CD4-positive, alpha-beta T cell treated with Interleukin-12 subunit alpha and Interleukin-12 subunit beta, for 1 hour (primary cell): Measurements from ENCODE around the gene THADA.
A peak's percentile ranks its signal among the peaks of the same experiment; 100 is the strongest.
"Not testable (repeated sequence)": the region's sequence is repeated elsewhere in the genome, so short reads cannot be mapped to it uniquely, and the experiment has no call there.

ENCODE experiments used
- DNase-seq: peaks from one replicate; pipeline ENCODE4 v3.0.0-alpha.2; 2020

THADA gene

DNA sequence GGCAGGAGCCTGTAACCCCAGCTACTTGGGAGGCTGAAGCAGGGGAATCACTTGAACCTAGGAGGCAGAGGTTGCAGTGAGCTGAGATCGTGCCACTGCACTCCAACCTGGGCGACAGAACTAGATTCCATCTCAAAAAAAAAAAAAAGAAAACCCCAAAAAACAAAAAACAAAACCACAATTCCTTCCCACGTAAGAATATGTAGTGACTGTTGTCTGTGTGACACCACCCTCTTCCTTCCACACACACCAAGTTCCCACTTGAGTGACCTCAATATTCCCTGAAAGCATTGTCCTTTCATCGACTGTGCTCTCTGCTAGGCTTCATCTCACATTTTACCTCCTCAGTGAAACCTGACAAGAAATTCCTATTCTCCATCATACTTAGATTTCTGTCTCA is 8.8 kb upstream of the THADA start:
- no peak for DNase-seq

DNA sequence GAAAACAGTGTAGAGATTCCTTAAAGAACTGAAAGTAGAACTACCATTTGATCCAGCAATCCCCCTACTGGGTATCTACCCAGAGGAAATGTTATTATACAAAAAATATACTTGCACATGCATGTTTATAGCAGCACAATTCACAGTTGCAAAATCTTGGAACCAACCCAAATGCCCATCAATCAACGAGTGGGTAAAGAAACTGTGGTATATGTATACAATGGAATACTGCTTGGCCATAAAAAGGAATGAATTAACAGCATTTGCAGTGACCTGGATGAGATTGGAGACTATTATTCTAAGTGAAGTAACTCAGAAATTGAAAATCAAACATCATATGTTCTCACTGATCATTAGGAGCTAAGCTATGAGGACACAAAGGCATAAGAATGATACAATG is 4.8 kb upstream of the THADA start:
- not testable (repeated sequence) for DNase-seq

DNA sequence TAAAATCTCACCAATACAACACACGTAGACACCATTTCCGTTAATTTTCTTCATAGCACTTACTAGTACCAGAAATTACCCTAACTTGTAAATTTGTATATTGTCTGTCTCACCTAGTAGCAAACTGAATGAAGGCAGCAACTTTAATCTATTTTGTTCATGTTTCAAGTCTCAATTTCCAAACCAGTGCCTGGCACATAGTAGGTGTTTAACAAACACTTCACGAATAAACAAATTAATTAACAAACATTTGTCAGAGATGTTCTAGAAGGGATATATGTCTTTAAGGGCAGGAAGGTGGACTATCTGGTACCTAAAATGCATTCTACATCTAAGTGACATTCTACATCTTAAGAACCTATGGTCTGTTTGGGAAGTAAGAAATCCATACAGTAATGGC is 963 bp downstream of the THADA start:
- DNase-seq = no peak

DNA sequence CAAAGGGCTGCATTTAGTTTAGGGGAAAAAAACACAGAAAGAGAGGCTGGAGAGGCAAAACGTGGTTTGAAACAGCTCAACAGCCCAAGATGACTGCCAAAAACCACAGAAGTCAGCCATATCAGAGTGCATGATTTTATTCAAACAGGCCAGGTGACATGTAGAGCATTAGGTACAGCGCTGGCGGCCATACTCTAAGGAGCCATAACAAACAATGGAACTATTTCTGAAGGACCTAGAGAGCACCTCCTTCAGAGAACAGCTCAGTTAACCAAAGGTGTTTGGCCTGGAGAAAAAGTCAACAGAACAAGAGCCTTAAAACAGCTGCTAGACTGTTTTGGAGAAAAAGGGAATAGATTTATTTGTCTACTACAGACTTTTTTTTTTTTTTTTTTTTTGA is 2.6 kb downstream of the THADA start:
- DNase-seq = no peak

DNA sequence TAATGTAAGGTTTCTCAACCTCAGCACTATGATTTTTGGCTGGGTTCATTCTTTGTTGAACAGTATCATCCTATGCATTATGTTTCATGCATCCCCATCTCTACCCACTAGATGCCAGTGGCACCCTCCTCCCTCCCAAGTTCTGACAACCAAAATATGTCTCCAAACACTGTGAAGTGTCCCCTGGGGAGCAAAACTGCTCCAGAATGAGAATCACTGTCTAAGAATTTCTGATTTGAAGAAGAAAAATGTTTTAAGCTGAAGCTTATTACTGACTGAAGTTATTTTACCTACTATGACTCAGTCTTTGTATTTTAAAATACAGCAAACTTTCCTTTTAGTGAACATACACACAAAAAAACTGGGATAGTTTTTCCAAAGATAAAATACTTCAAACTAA is 3.4 kb downstream of the THADA start:
- DNase-seq = no peak

DNA sequence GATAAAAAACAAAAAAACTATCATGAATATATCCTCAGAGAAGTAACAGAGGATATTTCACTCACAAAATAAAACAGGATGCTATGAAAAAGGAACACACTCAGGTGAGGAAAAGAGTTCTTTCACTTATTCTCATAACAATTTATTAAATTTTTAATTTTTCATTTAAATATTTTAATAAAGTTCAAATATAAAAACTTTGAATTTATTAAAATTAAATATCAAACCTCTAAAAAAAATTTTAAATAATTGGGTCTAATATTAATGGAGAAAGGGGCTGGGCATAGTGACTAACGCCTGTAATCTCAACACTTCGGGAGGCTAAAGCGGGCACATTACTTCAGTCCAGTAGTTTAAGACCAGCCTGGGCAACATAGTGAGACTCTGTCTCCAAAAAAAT is 10.1 kb downstream of the THADA start:
- no peak for DNase-seq

DNA sequence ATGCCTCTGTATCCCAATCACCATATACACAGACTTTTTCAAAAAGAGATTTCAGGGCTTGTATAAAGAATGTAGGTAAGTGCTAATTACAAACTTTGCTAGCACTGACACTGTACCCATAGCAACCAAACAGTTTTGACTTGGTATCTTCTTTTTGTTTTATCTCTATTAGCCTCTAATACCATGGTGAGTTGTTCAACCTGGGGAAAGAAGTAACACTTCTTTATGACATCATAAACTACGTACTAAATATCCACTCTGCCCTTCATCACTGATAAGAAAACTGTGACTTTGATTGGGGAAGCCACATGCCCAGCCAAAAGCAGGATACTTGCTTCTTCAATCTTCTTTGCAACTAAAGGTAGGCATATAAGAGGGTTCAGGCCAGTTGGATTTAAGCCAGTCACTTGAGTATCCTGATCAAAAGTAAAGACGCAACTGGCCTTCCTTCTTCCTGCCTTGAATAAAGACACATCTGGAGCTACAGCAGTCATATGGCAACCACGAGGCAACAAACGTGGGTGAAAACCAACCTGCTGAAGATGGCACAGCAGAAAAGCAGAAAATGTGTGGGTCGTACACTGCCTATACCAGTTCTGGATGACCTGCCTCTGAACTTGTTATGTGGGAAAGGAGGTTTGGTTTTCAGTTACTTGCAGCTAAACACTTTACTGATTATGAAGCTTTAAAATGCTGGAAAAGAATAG is 16.4 kb downstream of the THADA start:
- DNase-seq = no peak

DNA sequence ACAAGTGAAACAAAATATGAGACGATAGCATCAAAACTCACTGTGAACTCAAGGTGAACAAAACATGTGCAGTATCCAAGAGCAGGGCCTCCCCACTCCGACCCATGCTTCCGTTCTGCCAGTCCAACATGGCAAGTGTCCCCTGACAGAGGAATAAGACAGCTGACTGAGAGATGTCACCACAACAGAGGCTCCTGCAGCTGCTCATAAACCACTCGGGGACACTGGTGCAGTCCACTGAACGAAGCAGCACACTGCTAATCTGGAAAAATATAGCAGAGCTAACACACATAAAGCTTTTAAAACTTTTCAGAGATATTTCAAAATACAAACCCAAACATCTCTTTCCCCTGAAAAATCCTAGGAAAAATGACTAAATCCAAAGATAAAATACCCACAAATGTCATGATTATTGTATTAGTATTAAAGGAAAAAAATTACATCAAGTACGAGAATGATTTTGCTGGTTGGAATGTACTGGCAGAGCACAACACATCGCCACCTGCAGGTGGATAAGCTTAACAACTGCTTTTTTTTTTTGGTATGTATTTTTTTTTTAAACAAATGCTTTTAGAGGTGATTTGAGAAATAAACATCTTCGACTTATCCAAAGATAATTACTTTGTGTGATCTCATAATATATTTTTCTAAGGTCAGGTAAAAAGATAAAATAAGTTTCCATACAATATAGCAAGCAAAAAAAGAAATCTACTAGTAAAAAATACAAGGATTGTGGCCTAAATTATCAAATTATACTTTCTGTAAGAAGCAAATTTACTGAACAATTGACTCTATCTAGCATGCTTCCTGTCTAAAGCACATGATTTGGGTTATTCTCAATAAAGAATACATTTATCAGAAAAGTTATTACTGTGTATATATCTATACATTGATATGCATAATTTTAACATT is 18.6 kb downstream of the THADA start:
- DNase-seq = peak; percentile 51

DNA sequence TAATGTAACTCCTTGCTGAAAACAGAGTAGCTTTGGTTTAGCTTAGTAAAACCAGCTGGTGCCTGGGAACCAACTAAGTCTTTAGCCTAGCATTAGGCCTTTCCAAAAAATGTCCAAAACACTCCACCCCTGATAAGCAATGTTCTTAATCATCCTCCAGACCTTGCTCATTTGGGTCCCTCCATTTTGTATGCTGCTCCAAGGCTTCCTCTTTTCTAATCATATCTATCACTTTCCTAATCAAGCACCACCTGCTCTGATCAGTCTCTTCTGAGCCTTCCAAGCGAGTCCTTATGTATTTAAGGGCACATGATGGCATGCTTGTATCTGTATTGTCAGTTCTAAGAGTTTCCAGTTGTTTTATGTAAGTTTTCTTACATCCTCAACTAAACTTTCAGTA is 23.6 kb downstream of the THADA start:
- no peak for DNase-seq

DNA sequence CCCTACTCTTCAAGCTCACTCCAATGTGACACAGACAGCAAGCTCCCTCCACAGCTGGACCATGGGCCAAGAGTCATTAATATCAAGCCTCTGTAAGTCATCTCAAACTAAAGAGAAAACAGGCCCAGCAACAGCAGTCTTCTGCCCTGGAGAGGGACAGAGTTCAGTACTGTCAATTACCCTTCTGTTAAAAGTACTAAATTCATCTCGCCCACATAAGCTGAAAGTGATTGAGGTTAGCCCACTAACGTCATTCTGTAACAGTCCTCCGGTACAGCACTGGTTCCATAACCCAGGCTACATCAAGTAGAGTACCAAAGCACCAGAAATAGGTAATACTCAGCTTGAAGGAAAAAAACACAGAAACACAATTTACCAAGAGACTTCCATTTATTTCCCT is 25.9 kb downstream of the THADA start:
- no peak for DNase-seq

DNA sequence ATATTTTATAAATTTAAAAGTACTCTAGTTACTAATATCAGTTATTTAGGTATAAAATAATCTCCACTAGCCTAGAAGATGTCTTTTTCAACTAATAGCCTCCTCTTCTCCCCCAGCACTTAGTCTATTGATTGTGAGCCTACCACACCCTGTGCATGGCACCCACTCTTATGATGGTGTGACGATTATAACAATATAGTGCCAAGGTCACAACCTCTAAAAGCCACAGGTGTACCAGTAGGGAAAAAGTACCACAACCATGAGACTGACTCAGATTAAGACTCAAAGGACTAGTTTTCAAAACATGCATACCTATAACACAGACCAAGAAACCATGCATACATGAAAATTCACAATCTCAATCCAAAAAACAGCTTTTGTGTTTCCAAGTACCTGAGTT is 27.6 kb downstream of the THADA start:
- DNase-seq = no peak

DNA sequence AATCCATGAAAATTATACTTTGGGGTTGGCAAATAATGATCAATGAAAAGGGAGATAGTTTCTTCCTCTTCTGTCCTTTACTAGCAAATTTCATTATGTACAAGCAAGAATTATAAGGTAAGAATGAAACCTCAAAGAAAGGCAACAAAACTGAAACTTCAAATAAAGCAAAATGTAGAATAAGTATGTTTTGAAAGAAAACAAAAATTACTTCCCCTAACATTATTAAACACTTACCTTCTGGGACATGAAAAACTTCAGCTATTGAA is 29.4 kb downstream of the THADA start:
- no peak for DNase-seq

DNA sequence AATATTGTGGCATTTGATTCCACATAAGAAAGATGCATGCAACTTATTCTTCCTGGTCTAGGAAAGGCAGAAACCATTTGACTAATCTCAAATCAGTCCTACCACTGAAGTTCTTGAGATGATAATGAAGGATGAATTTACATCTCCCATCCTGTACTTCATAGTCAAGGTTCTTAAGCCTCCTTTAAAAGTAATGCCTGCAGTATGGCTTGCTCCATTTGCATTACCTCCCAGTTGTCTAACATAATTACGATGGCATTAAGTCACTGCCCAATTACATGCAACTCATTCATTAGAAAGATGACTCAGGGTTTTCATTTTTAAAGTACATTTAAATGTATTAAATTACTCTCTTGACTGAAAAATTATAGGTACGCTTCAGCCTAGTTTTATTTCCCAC is 32.2 kb downstream of the THADA start:
- no peak for DNase-seq

DNA sequence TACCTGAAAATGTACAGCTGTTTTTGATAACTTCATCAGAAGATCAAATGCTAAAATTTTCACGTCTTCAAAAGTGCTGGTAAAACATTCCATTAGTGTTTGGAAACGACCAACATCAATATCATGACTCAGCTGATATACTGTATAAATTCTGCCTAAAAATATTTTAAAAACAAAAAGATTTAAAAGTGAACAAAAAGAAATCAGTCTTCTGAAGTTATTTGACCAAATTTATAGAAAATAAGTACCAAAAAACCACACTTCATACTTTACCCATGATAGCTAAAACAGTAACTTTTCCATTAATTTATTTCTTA is 35.6 kb downstream of the THADA start:
- DNase-seq = no peak

DNA sequence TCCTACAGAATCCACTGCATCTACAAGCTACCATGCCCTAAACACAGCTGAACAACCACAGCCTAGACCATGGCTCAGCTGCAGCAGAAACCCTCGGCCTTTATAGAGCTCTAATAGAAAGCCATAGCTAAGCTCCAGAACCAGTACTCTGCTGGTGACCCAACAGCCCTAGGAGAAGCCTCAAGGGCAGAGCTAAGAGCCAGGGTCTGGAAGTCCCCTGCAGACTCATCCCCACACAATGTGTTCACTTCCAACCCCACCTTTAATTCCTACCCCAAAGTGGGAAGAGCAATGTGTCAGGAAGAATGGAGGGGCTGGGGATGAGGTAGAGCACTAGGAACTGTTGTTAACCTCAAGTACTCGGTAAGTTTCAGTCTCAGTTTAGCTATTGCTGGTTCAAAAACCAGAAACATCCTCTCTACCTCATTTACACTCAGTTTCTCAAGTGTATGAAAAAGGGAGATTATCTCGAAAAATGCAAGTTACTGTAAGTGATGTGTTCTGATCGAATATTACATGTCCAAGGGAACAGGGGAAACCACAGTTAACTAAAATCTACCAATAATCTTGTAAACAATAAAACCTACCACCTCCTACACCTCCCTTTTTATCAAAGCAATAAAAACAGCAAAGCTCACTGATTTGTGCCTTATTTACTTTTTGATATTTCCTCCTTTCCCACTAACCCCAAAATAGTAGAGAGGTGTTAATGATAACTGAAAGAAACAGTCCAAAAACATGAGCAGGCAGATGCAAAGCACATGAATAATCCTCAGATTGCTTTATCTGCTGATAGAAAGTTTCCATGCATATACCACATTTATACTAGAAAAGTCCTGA is 36.2 kb downstream of the THADA start:
- no peak for DNase-seq

DNA sequence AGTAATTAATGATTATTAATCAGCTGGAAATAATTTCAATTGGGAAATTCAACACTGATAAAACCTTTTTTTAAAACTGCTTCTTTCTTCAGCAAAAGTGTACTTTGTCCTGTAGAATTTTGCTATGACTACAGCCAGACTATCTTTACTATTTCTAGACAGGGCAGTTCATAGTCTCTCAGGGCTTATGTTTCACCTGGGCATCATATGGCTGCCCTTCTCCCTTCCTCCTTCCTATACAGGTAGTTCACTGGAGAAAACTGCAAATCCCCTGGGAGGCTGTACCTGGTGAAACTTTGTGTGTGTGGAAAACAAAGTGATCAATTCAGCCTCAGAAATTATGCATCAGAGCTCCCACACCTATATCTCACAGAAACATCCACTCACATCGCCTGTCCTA is 38.6 kb downstream of the THADA start:
- DNase-seq = no peak

DNA sequence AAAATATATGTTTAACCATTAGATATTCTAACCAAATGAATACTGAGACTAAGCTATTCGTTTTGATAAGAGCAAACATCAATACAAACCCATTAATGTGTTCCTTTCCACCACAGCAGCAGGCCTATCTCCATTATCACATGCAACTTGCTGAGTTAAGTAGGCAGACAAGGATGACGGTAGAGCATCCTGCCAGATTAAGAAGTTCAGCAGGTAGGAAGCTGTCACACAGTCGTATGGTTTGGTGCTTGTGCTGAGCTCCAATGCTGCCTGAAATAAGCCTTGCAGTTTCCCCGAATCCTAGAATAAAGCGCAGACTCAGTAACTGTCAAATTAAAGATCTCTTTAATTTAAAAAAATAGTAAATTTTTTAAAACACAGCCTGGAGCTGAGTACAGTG is 39.6 kb downstream of the THADA start:
- DNase-seq = no peak

DNA sequence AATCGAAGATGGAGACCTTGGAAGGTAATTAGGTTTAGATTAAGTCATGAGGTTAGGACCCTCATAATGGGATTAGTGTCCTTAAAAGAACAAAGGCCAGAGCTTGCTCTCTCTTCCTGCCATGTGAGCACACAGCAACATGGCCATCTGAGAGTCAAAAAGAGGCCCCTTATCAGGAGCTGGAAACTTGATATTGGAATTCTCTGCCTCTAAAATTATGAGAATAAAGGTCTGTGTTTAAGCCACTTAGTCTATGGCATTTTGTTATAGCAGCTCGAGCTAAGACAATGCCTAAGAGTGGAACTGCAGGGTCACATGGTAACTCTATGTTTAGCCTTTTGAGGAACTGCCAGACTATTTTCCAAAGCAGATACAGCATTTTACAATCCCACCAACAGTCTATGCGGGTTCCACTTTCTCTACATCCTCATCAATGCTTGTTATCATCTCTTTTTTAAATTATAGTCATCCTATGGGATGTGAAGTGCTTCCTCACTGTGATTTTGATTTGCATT is 42.4 kb downstream of the THADA start:
- no peak for DNase-seq

DNA sequence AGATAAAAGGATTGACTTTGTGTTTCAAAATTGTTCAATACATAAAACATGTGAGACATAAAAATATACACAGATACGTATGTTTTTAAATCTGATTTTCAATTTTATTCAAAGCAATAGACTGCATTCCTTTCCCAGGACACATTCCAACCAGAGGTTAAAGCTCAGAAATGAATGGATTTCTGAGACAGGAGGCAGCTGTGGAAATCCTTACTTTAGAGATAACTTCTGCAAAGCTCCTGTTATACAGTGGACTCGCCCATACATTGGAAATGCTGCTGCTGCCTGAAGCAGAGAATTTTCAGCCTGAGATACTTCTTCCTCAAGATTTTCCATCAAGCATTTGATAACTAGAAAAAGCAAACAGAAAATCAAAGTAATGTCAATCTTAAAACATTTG is 43.8 kb downstream of the THADA start:
- no peak for DNase-seq

DNA sequence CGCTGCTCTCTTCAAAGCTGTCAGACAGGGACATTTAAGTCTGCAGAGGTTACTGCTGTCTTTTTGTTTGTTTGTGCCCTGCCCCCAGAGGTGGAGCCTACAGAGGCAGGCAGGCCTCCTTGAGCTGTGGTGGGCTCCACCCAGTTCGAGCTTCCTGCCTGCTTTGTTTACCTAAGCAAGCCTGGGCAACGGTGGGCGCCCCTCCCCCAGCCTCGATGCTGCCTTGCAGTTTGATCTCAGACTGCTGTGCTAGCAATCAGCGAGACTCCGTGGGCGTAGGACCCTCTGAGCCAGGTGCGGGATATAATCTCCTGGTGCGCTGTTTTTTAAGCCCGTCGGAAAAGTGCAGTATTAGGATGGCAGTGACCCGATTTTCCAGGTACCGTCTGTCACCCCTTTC is 47.5 kb downstream of the THADA start:
- peak; percentile 29 for DNase-seq

DNA sequence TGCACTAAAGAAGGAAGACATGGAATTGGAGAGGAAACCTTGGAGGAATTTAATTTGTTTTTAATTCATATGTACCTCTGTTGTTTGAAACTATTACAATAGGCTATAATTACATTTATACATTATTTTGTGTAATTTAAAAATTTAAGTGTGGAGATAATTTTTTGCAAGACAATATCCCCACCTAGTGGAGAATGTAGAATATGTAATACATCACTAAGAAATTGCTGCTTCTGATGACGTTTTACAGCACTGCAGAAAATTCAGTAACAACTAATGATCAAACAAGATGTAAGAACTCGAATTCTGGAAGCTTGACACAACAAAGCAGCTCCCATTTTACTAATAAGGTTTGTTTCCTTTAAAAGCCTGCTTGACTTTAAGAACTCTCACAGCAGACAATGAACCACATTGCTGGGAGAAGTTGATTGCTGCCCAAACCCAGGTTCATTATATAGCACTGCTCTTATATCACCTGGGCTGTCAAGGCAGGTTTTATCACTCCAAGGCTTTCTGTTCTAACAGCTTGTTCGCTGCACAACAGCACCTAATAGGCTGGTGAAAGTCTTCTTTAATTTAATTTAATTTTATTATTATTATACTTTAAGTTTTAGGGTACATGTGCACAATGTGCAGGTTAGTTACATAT is 53.4 kb downstream of the THADA start:
- peak; percentile 55 for DNase-seq

DNA sequence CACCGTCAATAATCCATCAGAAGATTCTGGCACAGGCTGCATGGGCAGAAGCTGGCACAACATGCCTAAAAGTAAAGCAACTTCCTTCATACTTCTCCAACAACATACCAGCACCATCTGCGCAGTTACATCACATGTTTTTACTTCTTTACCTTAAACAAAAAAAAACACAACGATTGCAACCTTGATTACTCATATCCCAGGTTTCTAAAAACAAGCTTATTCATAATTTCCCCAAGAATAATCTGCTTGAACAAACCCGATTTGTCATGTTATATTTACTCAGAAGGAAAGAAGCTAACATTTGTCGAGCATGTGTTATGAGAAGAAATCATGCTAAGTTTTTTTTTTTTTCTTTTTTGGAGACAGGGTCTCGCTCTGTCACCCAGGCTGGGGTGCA is 54.7 kb downstream of the THADA start:
- DNase-seq = no peak
